ENCODE data around the gene ABR. TPM values are rescaled to one million over a fixed set of nuclear protein-coding genes. Genes with fewer than 3 reads are reported as not detected.

The ABR gene
- total and polyA plus RNA-seq, 2 of the 13 experiments (the other 11 are each of a cell fraction or from before 2014, with no cell fraction given): 12.4 to 40.4 TPM

- ChIA-PET CTCF (ENCODE audit: low intra/inter-chr PET ratio, low total read pairs) (no interaction called here), POLR2A (no interaction called here)
- intact Hi-C loops (cut with micrococcal nuclease; ENCODE audit: unreplicated experiment): no loop called here
- no peak for DNase-seq (ENCODE audit: low spot score)
- no peak overlapping the region for H2AFZ ChIP-seq (ENCODE audit: low read length)
- H3K4me1 ChIP-seq (ENCODE audit: insufficient read depth, low read length): peaks cover 8% of the 10 kb centered on the region
- H3K9me3 ChIP-seq (ENCODE audit: low read length): no peaks in the 10 kb centered on the region
- H4K20me1 ChIP-seq (ENCODE audit: insufficient read depth, low read length): peaks cover 2% of the 10 kb centered on the region; the same call in 1 of the 2 replicates
- ATAC-seq: no peak
- H3K9ac ChIP-seq (ENCODE audit: insufficient read depth, low read depth, low read length): no peak overlapping the region
- WGBS (ENCODE audit: low lambda C conversion rate): 96% methylated on average over 14 of the region's 14 CpGs
- no peak overlapping the region for H3K27ac ChIP-seq (ENCODE audit: extremely low read length, insufficient read depth, low read length)
- no peak overlapping the region for H3K4me2 ChIP-seq (ENCODE audit: low read depth, low read length)
- no peak for TF ChIP-seq ZNF138 (CRISPR knock-in tag; IDR thresholded peaks at IDR 0.05; ENCODE audit: low read depth)
- no peak for TF ChIP-seq SSRP1 (CRISPR knock-in tag; IDR thresholded peaks at IDR 0.05)
- TF ChIP-seq, protein P1, sequence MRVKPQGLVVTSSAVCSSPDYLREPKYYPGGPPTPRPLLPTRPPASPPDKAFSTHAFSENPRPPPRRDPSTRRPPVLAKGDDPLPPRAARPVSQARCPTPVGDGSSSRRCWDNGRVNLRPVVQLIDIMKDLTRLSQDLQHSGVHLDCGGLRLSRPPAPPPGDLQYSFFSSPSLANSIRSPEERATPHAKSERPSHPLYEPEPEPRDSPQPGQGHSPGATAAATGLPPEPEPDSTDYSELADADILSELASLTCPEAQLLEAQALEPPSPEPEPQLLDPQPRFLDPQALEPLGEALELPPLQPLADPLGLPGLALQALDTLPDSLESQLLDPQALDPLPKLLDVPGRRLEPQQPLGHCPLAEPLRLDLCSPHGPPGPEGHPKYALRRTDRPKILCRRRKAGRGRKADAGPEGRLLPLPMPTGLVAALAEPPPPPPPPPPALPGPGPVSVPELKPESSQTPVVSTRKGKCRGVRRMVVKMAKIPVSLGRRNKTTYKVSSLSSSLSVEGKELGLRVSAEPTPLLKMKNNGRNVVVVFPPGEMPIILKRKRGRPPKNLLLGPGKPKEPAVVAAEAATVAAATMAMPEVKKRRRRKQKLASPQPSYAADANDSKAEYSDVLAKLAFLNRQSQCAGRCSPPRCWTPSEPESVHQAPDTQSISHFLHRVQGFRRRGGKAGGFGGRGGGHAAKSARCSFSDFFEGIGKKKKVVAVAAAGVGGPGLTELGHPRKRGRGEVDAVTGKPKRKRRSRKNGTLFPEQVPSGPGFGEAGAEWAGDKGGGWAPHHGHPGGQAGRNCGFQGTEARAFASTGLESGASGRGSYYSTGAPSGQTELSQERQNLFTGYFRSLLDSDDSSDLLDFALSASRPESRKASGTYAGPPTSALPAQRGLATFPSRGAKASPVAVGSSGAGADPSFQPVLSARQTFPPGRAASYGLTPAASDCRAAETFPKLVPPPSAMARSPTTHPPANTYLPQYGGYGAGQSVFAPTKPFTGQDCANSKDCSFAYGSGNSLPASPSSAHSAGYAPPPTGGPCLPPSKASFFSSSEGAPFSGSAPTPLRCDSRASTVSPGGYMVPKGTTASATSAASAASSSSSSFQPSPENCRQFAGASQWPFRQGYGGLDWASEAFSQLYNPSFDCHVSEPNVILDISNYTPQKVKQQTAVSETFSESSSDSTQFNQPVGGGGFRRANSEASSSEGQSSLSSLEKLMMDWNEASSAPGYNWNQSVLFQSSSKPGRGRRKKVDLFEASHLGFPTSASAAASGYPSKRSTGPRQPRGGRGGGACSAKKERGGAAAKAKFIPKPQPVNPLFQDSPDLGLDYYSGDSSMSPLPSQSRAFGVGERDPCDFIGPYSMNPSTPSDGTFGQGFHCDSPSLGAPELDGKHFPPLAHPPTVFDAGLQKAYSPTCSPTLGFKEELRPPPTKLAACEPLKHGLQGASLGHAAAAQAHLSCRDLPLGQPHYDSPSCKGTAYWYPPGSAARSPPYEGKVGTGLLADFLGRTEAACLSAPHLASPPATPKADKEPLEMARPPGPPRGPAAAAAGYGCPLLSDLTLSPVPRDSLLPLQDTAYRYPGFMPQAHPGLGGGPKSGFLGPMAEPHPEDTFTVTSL (CRISPR knock-in tag; IDR thresholded peaks at IDR 0.05; ENCODE audit: borderline replicate concordance): no peak
- peaks cover 0 to 4% of the 10 kb centered on the region in 2 experiments; a peak in 2 of 5 replicates for H3K36me3 ChIP-seq (replicated peaks in 1 of 2; ENCODE audit: control insufficient read depth in 1 of 2, insufficient read depth in 2 of 2, low read length in 2 of 2)
- in situ Hi-C loops (cut with HindIII; ENCODE audit: extremely low pct_ligation_motif_present, low pct_unique_long_range_greater_than_20kb): no loop called here
- peaks cover 54% of the 10 kb centered on the region for H3K79me2 ChIP-seq (ENCODE audit: insufficient read depth, low read length)
- no peak for FAIRE-seq
- no TSS peak for BruUV-seq (replicated peaks)
- no peak overlapping the region for H3K4me3 ChIP-seq (replicated peaks in 1 of 3; ENCODE audit: insufficient read depth in 1 of 3, low read depth in 2 of 3, low read length in 3 of 3)
- H3K27me3 ChIP-seq (ENCODE audit: control insufficient read depth in 1 of 2, insufficient read depth in 2 of 2, low read length in 2 of 2): no peaks in the 10 kb centered on the region
Observed at GRCh38 chr17:964876-965275, 214.9 kb downstream of the ABR start.
